HepG2 (cell line): ENCODE data around the gene SGCE. TPM values are rescaled to one million over a fixed set of nuclear protein-coding genes. Genes with fewer than 3 reads are reported as not detected.

ENCODE experiments used
- AGO2 ChIP-seq: fragments of 200-400 bp; formaldehyde crosslinking; optimal IDR thresholded peaks from 2 replicates; pipeline ENCODE3; 2017; ENCODE audit warnings: mild to moderate bottlenecking, low read depth, low read length, moderate library complexity
- AKAP8 ChIP-seq: sonication (generic); formaldehyde crosslinking; IDR thresholded peaks from 2 replicates; pipeline ENCODE4 v1.5.1; 2020; ENCODE audit warnings: mild to moderate bottlenecking, missing genetic modification reagents
- ARID2 ChIP-seq: sonication (generic); formaldehyde crosslinking; IDR thresholded peaks from 2 replicates; pipeline ENCODE4 v1.8.1; 2022; ENCODE audit warnings: mild to moderate bottlenecking, missing genetic modification reagents, borderline replicate concordance
- CC2D1A ChIP-seq: sonication (generic); formaldehyde crosslinking; IDR thresholded peaks from 2 replicates; pipeline ENCODE4 v1.8.1; 2023; ENCODE audit warnings: mild to moderate bottlenecking, missing genetic modification reagents
- CTCF ChIP-seq: sonication (generic); formaldehyde crosslinking; IDR thresholded peaks from 2 replicates; pipeline ENCODE4 v1.5.0; 2020; ENCODE audit warnings: mild to moderate bottlenecking, missing genetic modification reagents, moderate library complexity
- DMAP1 ChIP-seq: IDR thresholded peaks from 2 replicates; pipeline ENCODE4 v1.6.1; 2016
- EHMT2 ChIP-seq: fragments of 200-600 bp; sonication (generic); IDR thresholded peaks from 2 replicates; pipeline ENCODE4 v1.7.0; 2017; ENCODE audit warnings: antibody characterized with exemption, low read depth, low read length, borderline replicate concordance
- ERF ChIP-seq: IDR thresholded peaks from 2 replicates; pipeline ENCODE4 v1.6.1; 2018; ENCODE audit warnings: missing biosample characterization, missing genetic modification reagents
- ESRRA ChIP-seq: sonication (generic); formaldehyde crosslinking; IDR thresholded peaks from 2 replicates; pipeline ENCODE4 v1.5.1; 2020; ENCODE audit warnings: mild to moderate bottlenecking, low read depth, missing genetic modification reagents
- FIP1L1 ChIP-seq: fragments of 200-400 bp; formaldehyde crosslinking; IDR thresholded peaks from 2 replicates; pipeline ENCODE4 v1.6.1; 2018; ENCODE audit warnings: low read depth, mild to moderate bottlenecking, low read length, moderate library complexity, borderline replicate concordance; ENCODE audit not compliant: insufficient read depth
- HMG20A ChIP-seq: IDR thresholded peaks from 2 replicates; pipeline ENCODE4 v1.6.1; 2016; ENCODE audit warnings: borderline replicate concordance
- KDM1A ChIP-seq: IDR thresholded peaks from 2 replicates; pipeline ENCODE4 v1.6.1; 2016; ENCODE audit warnings: missing compliant biosample characterization
- KDM4B ChIP-seq: sonication (generic); formaldehyde crosslinking; IDR thresholded peaks from 2 replicates; pipeline ENCODE4 v1.4.0; 2020; ENCODE audit warnings: missing genetic modification reagents
- MEF2D ChIP-seq: sonication (generic); formaldehyde crosslinking; IDR thresholded peaks from 2 replicates; pipeline ENCODE4 v1.5.1; 2020; ENCODE audit warnings: mild to moderate bottlenecking, missing genetic modification reagents
- MXD4 ChIP-seq: IDR thresholded peaks from 2 replicates; pipeline ENCODE4 v1.6.1; 2016; ENCODE audit warnings: mild to moderate bottlenecking, missing biosample characterization, missing genetic modification reagents
- NAIF1 ChIP-seq: sonication (generic); formaldehyde crosslinking; IDR thresholded peaks from 2 replicates; pipeline ENCODE4 v1.5.0; 2020; ENCODE audit warnings: mild to moderate bottlenecking, missing genetic modification reagents, borderline replicate concordance
- NR2F1 ChIP-seq, 2 experiments: fragments of 450-650 bp in 1 of 2; formaldehyde crosslinking in 1 of 2; IDR thresholded peaks; 2 replicates each; pipeline versions ENCODE4 v1.5.0 to v1.6.1; 2016 to 2020; ENCODE audit warnings: mild to moderate bottlenecking in 1 of 2, missing compliant biosample characterization in 1 of 2, missing genetic modification reagents in 1 of 2, moderate library complexity in 1 of 2
- PLRG1 ChIP-seq: fragments of 450-650 bp; conservative IDR thresholded peaks from 2 replicates; pipeline ENCODE4 v1.6.1; 2016
- RARG ChIP-seq: sonication (generic); formaldehyde crosslinking; IDR thresholded peaks from 2 replicates; pipeline ENCODE4 v1.4.0; 2020; ENCODE audit warnings: low read depth, mild to moderate bottlenecking, missing genetic modification reagents
- RBM39 ChIP-seq: fragments of 200-400 bp; formaldehyde crosslinking; IDR thresholded peaks from one replicate; pipeline ENCODE4 v1.6.1; 2018; ENCODE audit warnings: antibody characterized with exemption, mild to moderate bottlenecking, low read depth, low read length; ENCODE audit not compliant: poor library complexity, severe bottlenecking
- SOX5 ChIP-seq: IDR thresholded peaks from 2 replicates; pipeline ENCODE4 v1.6.1; 2016; ENCODE audit warnings: borderline replicate concordance
- SP2 ChIP-seq: sonication (generic); formaldehyde crosslinking; IDR thresholded peaks from 2 replicates; pipeline ENCODE4 v1.5.1; 2020; ENCODE audit warnings: mild to moderate bottlenecking, missing genetic modification reagents
- SPEN ChIP-seq: sonication (generic); formaldehyde crosslinking; IDR thresholded peaks from 2 replicates; pipeline ENCODE4 v1.5.1; 2020; ENCODE audit warnings: low read depth, mild to moderate bottlenecking, missing genetic modification reagents
- ZMAT3 ChIP-seq: sonication (generic); formaldehyde crosslinking; conservative IDR thresholded peaks from 2 replicates; pipeline ENCODE4 v1.7.0; 2021; ENCODE audit warnings: missing genetic modification reagents
- ZNF549 ChIP-seq: sonication (generic); formaldehyde crosslinking; IDR thresholded peaks from 2 replicates; pipeline ENCODE4 v1.5.0; 2020; ENCODE audit warnings: missing genetic modification reagents
- ZNF644 ChIP-seq: IDR thresholded peaks from 2 replicates; pipeline ENCODE4 v1.6.1; 2016; ENCODE audit warnings: low read depth
- ZNF749 ChIP-seq: sonication (generic); formaldehyde crosslinking; IDR thresholded peaks from 2 replicates; pipeline ENCODE4 v1.8.0; 2022; ENCODE audit warnings: mild to moderate bottlenecking, missing genetic modification reagents, moderate library complexity, borderline replicate concordance
- ZNF772 ChIP-seq: sonication (generic); formaldehyde crosslinking; IDR thresholded peaks from 2 replicates; pipeline ENCODE4 v1.5.0; 2020; ENCODE audit warnings: mild to moderate bottlenecking, missing genetic modification reagents
- ZNF777 ChIP-seq: sonication (generic); formaldehyde crosslinking; IDR thresholded peaks from 2 replicates; pipeline ENCODE4 v1.4.0; 2020; ENCODE audit warnings: missing genetic modification reagents
- polyA plus RNA-seq, 8 experiments: library from polyadenylated mRNA; depleted of rRNA in 3 of 8; stranded (reverse) in 7 of 8; unstranded in 1 of 8; fragments of >200 nt; fragmentation: Illumina TruSeq in 4 of 8; extraction: Trizol in 4 of 8; gene quantifications; 2 replicates each; pipeline versions ENCODE4 v1.2.1 to v1.2.3, GENCODE V29; 2011 to 2016; ENCODE audit warnings: low read depth in 4 of 8, missing spikeins in 1 of 8, mixed read lengths in 1 of 8; ENCODE audit not compliant: insufficient read depth in 1 of 8
- total RNA-seq, 5 experiments: library from RNA; depleted of rRNA; stranded (reverse); fragments of >200 nt; fragmentation: Illumina TruSeq; extraction: Trizol; gene quantifications; 2 replicates each; pipeline ENCODE4 v1.2.3, GENCODE V29; 2016; ENCODE audit warnings: low read depth in 1 of 5
- TF ChIP-seq, protein P1 (sequence below): sonication (generic); formaldehyde crosslinking; IDR thresholded peaks from 2 replicates; pipeline ENCODE4 v1.4.0; 2020; ENCODE audit warnings: mild to moderate bottlenecking, low read depth, missing genetic modification reagents
- TF ChIP-seq, protein P2 (sequence below): sonication (generic); formaldehyde crosslinking; IDR thresholded peaks from 2 replicates; pipeline ENCODE4 v1.8.0; 2022; ENCODE audit warnings: mild to moderate bottlenecking, missing genetic modification reagents, moderate library complexity

The SGCE gene
- total and polyA plus RNA-seq, 2 of the 13 experiments (the other 11 are each of a cell fraction or from before 2014, with no cell fraction given): 52.3 to 71.1 TPM

DNA sequence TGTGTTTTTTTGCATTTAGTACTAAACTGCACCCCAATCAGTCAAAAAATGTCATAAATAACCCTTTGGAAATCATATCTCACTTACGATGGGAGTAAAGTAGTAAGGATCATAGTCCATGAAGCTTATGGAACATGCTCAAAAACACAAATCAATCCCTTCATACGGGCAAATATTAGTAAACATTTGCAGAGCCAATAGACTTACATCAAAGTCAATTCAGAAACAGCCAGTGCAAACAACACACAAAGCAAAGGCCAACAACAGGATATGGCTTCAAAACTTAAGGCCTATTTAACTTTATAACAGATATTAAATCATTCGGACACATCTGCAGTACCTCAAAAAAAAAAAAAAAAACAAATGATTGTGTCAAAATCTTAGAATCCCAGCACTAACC lies 32.1 kb downstream of the SGCE start (continued):
- TF ChIP-seq MEF2D (0 out of 2 replicates have a peak, but pooled peaks have one; percentile 38), RBM39 (no peak), ZNF777 (CRISPR knock-in tag) (no peak), CC2D1A (CRISPR knock-in tag) (no peak), NAIF1 (CRISPR knock-in tag) (no peak), NR2F1 (CRISPR knock-in tag; IDR thresholded peaks at IDR 0.05) (0 out of 4 replicates have a peak, but pooled peaks of 1 of the 2 experiments have one; percentile 23), PLRG1 (no peak), KDM4B (CRISPR knock-in tag) (no peak), ERF (CRISPR knock-in tag) (no peak), ZNF749 (CRISPR knock-in tag) (no peak), HMG20A (peak; percentile 91; the same call in 1 of the 2 replicates), AKAP8 (no peak), ZNF549 (CRISPR knock-in tag) (no peak), ZMAT3 (CRISPR knock-in tag) (no peak), CTCF (CRISPR knock-in tag) (no peak), ARID2 (CRISPR knock-in tag) (no peak), ESRRA (no peak), ZNF772 (CRISPR knock-in tag) (no peak), KDM1A (CRISPR knock-in tag) (no peak), SPEN (CRISPR knock-in tag) (no peak), SP2 (no peak), RARG (CRISPR knock-in tag) (no peak), AGO2 (no peak), MXD4 (no peak), FIP1L1 (no peak), ZNF644 (CRISPR knock-in tag) (0 out of 2 replicates have a peak, but pooled peaks have one; percentile 25), EHMT2 (0 out of 2 replicates have a peak, but pooled peaks have one; percentile 60), SOX5 (CRISPR knock-in tag) (peak; percentile 93), DMAP1 (CRISPR knock-in tag) (no peak)
- TF ChIP-seq, protein P1, sequence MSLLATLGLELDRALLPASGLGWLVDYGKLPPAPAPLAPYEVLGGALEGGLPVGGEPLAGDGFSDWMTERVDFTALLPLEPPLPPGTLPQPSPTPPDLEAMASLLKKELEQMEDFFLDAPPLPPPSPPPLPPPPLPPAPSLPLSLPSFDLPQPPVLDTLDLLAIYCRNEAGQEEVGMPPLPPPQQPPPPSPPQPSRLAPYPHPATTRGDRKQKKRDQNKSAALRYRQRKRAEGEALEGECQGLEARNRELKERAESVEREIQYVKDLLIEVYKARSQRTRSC (CRISPR knock-in tag): no peak
- TF ChIP-seq, protein P2, sequence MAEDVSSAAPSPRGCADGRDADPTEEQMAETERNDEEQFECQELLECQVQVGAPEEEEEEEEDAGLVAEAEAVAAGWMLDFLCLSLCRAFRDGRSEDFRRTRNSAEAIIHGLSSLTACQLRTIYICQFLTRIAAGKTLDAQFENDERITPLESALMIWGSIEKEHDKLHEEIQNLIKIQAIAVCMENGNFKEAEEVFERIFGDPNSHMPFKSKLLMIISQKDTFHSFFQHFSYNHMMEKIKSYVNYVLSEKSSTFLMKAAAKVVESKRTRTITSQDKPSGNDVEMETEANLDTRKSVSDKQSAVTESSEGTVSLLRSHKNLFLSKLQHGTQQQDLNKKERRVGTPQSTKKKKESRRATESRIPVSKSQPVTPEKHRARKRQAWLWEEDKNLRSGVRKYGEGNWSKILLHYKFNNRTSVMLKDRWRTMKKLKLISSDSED (CRISPR knock-in tag): no peak
